Adrenal gland (tissue), 5 donors: ENCODE measurements around the gene BROX.

Source experiments
- POLR2A ChIP-seq, 2 donors: fragments of 450-650 bp; IDR thresholded peaks; one replicate each; pipeline ENCODE4 v1.6.1; 2017; ENCODE audit warnings: antibody characterized with exemption in 2 of 2, mild to moderate bottlenecking in 2 of 2, moderate library complexity in 1 of 2
- TF ChIP-seq, protein P1 (sequence below), 6 experiments: fragments of 450-650 bp in 4 of 6; fragments of 200-600 bp in 2 of 6; sonication (generic) in 1 of 6; IDR thresholded peaks; 1 replicate in 5 of 6; 2 replicates in 1 of 6; pipeline versions ENCODE4 v1.5.1 to v1.8.0; 2016 to 2021; ENCODE audit warnings: antibody characterized with exemption in 6 of 6, mild to moderate bottlenecking in 2 of 6, moderate library complexity in 1 of 6
- donor health status: DM: no; HTN: no; CAD: no.

DNA sequence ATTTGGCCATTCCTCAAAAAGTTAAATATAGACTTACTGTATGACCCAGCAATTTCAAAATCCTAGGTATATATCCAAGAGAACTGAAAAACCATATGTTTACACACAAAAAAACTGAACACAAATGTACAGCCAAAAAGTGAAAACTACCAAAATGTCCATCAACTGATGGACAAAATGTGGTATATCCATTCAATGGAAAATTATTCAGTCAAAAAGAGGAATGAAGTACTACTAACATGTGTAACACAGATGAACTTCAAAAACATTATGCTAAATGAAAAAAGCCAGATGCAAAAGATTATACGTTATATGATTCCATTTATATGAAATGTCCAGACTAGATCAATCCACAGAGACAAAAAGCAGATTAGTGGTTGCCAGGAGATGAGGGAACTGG, 8.1 kb upstream of the BROX start:
- TF ChIP-seq, protein P1, sequence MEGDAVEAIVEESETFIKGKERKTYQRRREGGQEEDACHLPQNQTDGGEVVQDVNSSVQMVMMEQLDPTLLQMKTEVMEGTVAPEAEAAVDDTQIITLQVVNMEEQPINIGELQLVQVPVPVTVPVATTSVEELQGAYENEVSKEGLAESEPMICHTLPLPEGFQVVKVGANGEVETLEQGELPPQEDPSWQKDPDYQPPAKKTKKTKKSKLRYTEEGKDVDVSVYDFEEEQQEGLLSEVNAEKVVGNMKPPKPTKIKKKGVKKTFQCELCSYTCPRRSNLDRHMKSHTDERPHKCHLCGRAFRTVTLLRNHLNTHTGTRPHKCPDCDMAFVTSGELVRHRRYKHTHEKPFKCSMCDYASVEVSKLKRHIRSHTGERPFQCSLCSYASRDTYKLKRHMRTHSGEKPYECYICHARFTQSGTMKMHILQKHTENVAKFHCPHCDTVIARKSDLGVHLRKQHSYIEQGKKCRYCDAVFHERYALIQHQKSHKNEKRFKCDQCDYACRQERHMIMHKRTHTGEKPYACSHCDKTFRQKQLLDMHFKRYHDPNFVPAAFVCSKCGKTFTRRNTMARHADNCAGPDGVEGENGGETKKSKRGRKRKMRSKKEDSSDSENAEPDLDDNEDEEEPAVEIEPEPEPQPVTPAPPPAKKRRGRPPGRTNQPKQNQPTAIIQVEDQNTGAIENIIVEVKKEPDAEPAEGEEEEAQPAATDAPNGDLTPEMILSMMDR (IDR thresholded peaks at IDR 0.05), result no peak
- no peak for TF ChIP-seq POLR2A (IDR thresholded peaks at IDR 0.05)
